Tibial nerve (tissue), 4 donors: ENCODE results near the gene SRRD. TPM values are rescaled to one million over a fixed set of nuclear protein-coding genes. Genes with fewer than 3 reads are reported as not detected.

Experiments
- DNase-seq, 2 donors: peaks; one replicate each; pipeline ENCODE4 v3.0.0-alpha.2; 2019; ENCODE audit warnings: low spot score in 2 of 2
- H3K27ac ChIP-seq, 4 donors: fragments of 200-600 bp; sonication (generic) in 3 of 4; one replicate each; pipeline ENCODE4 v1.5.1; 2017 to 2019; ENCODE audit warnings: mild to moderate bottlenecking in 1 of 4
- H3K27me3 ChIP-seq, 2 donors: fragments of 200-600 bp; sonication (generic) in 1 of 2; one replicate each; pipeline versions ENCODE4 v1.5.1 to v1.6.0; 2017 to 2019
- H3K36me3 ChIP-seq, 3 donors: fragments of 200-600 bp; sonication (generic); one replicate each; pipeline ENCODE4 v1.5.1; 2018 to 2019
- H3K4me1 ChIP-seq, 4 donors: fragments of 200-600 bp; sonication (generic) in 3 of 4; one replicate each; pipeline ENCODE4 v1.5.1; 2017 to 2019
- H3K4me3 ChIP-seq, 4 donors: fragments of 200-600 bp; sonication (generic) in 3 of 4; one replicate each; pipeline ENCODE4 v1.5.1; 2017 to 2019; ENCODE audit warnings: mild to moderate bottlenecking in 1 of 4, moderate library complexity in 1 of 4
- H3K9me3 ChIP-seq, 4 donors: fragments of 200-600 bp; sonication (generic) in 3 of 4; one replicate each; pipeline ENCODE4 v1.5.1; 2017 to 2019
- EP300 ChIP-seq, 2 donors: sonication (generic); formaldehyde crosslinking; IDR thresholded peaks; one replicate each; pipeline ENCODE4 v1.6.1; 2017; ENCODE audit warnings: antibody characterized with exemption in 2 of 2, mild to moderate bottlenecking in 1 of 2
- POLR2A ChIP-seq, 2 donors: fragments of 450-650 bp; IDR thresholded peaks; one replicate each; pipeline ENCODE4 v1.6.1; 2017; ENCODE audit warnings: antibody characterized with exemption in 2 of 2, mild to moderate bottlenecking in 2 of 2, moderate library complexity in 2 of 2
- WGBS, 2 donors: methylation state at CpG; one replicate each; pipeline ENCODE4 v1.1.5; 2018; 5-methylcytosine and 5-hydroxymethylcytosine counted together
- total RNA-seq, 4 donors: library from RNA; depleted of rRNA; stranded (reverse); fragments of >200 nt; gene quantifications; one replicate each; pipeline ENCODE4 v1.1.0, GENCODE V29; 2016
- TF ChIP-seq, protein P1 (sequence below), 5 experiments: fragments of 200-600 bp in 3 of 5; fragments of 450-650 bp in 2 of 5; sonication (generic) in 3 of 5; IDR thresholded peaks; one replicate each; pipeline ENCODE4 v1.5.1; 2016 to 2019; ENCODE audit warnings: antibody characterized with exemption in 5 of 5, mild to moderate bottlenecking in 3 of 5, moderate library complexity in 2 of 5

Gene SRRD
- total RNA-seq, 4 donors from 2014 or later: 9.0 to 17.7 (median 10.4) TPM

DNA sequence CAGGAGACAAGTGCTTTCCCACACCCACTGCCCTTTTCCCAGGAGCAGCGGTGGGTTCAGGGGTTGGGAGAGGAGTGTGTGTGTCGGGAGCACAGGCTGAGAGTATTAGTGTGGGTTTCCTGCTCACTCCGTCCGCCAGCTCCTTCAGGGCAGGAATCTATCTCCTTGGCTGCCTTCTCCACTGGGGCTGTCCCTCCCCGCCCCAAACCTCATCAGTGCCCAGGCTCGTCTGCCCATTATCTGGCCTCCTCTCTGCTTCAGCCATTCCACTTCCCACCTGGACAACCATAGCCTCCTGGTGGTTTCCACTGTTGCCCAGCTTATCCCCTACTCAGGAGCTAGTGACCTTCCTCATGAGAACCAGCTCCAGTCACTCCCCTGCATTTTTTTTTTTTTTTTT is 34.7 kb upstream of the SRRD start:
- Histone ChIP-seq H3K36me3 (peaks cover 3 to 52% (median 10%) of the 10 kb centered on the region in 3 donors), H3K4me1 (no peaks in the 10 kb centered on the region), H3K9me3 (no peaks in the 10 kb centered on the region), H3K27me3 (no peaks in the 10 kb centered on the region), H3K27ac (no peak overlapping the region), H3K4me3 (no peak overlapping the region)
- DNase-seq: no peak
- TF ChIP-seq EP300 (IDR thresholded peaks at IDR 0.05) (no peak), POLR2A (IDR thresholded peaks at IDR 0.05) (no peak)
- TF ChIP-seq, protein P1, sequence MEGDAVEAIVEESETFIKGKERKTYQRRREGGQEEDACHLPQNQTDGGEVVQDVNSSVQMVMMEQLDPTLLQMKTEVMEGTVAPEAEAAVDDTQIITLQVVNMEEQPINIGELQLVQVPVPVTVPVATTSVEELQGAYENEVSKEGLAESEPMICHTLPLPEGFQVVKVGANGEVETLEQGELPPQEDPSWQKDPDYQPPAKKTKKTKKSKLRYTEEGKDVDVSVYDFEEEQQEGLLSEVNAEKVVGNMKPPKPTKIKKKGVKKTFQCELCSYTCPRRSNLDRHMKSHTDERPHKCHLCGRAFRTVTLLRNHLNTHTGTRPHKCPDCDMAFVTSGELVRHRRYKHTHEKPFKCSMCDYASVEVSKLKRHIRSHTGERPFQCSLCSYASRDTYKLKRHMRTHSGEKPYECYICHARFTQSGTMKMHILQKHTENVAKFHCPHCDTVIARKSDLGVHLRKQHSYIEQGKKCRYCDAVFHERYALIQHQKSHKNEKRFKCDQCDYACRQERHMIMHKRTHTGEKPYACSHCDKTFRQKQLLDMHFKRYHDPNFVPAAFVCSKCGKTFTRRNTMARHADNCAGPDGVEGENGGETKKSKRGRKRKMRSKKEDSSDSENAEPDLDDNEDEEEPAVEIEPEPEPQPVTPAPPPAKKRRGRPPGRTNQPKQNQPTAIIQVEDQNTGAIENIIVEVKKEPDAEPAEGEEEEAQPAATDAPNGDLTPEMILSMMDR (IDR thresholded peaks at IDR 0.05): no peak
- 59 to 70% methylated on average over 6 of the region's 6 CpGs for WGBS, 2 donors

DNA sequence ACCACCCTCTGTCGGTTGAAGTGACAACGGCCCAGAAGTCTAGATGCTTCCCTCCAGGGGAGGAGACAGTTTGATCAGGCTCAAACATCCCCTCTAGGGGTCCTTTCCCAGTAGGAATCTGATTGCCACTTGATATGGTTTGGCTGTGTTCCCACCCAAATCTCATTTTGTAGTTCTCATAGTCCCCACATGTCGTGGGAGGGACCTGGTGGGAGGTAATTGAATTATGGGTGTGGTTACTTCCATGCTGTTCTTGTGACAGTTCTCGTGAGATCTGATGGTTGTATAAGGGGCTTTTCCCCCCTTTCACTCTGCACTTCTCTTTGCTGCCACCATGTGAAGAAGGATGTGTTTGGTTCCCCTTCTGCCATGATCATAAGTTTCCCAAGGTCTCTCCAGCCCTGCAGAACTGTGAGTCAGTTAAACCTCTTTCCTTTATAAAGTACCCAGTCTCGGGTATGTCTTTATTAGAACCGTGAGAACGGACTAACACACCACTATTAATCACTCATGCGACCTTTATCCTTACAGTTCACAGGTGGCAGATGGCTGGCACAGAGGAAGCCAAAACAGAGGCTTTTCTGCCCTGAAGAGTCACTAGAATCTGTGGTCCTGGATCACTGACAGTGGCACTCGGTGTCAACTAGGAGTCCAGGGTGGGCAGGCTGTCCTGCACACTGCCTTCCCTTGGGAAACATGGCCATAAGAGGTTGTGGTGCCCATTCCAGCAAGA is 33.1 kb upstream of the SRRD start:
- DNase-seq: no peak
- no peak for TF ChIP-seq POLR2A (IDR thresholded peaks at IDR 0.05)
- TF ChIP-seq EP300 (IDR thresholded peaks at IDR 0.05): no peak
- WGBS, 2 donors: 85 to 87% methylated on average over 9 of the region's 9 CpGs

DNA sequence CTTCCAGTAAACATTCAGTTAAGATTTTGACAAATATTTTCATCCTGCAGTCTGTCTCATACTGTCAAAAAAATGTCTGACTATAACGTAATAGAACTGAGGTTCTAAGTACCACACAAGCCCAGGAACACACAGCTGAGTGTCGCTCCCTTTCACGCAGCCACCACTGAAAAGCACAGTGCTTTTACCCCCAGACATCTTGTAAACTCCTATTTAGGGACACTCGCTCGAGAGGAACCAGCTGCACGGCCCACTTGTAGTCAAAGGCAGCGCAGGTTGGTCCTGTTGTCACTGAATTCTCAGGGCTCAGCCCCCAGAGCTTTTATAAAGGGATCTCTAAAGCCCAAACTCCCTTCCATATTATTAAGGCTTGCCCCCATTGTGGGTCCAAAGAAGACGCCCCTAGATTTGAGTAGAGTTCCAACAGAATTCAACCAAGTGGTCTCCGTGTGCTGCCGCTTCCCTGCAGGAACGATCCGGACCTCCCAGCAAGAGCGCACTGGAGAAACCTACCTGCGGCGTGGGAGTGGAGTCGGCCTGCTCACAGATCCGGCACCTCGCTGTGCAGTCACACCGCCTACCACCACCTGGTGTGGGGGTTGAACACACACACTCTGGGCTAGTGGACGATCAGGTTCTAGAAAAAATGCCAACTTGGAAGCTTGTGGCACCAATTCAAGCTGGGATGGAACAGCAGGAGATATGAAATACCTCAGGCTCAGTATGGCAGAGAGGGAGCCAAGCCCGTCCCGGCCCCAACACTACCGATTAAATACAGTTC is 31.3 kb upstream of the SRRD start:
- Histone ChIP-seq H3K9me3 (no peaks in the 10 kb centered on the region), H3K27ac (no peak overlapping the region), H3K27me3 (no peaks in the 10 kb centered on the region), H3K4me3 (no peak overlapping the region), H3K36me3 (peaks cover 3 to 74% (median 14%) of the 10 kb centered on the region in 3 donors), H3K4me1 (no peaks in the 10 kb centered on the region)
- 92 to 95% methylated on average over 23 of the region's 23 CpGs for WGBS, 2 donors
- no peak for DNase-seq
- no peak for TF ChIP-seq POLR2A (IDR thresholded peaks at IDR 0.05)
- TF ChIP-seq, protein P1 (IDR thresholded peaks at IDR 0.05): no peak
- TF ChIP-seq EP300 (IDR thresholded peaks at IDR 0.05): no peak

More for the DNA sequence above, 33.1 kb upstream of the SRRD start:
- Histone ChIP-seq H3K4me3 (no peak overlapping the region), H3K9me3 (no peaks in the 10 kb centered on the region), H3K4me1 (no peaks in the 10 kb centered on the region), H3K36me3 (peaks cover 3 to 61% (median 10%) of the 10 kb centered on the region in 3 donors), H3K27me3 (no peaks in the 10 kb centered on the region), H3K27ac (no peak overlapping the region)

DNA sequence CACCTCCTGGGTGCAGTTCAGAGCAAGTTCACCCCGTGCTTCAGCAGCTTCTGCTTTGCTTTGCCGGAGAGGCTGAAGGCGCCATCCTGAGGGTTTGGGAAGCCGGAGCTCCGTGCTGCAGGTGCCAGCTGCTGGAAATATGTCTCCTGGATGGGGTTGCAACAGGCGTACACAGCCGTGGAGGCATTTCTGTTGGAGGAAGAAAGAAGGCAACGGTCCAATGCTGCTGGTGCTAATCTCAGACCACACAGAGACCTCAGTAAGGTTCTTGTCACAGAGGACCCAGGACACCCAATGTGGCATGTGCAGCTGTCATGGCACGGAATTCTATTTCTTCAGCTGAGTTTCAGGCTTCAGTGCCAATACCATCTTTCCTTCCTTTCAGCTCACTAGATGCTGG is 30.5 kb upstream of the SRRD start:
- WGBS, 2 donors: 91 to 98% methylated on average over 9 of the region's 9 CpGs
- no peaks in the 10 kb centered on the region for H3K27me3 ChIP-seq
- no peaks in the 10 kb centered on the region for H3K4me1 ChIP-seq
- H3K9me3 ChIP-seq: no peaks in the 10 kb centered on the region
- H3K36me3 ChIP-seq: peaks cover 3 to 82% (median 14%) of the 10 kb centered on the region in 3 donors
- DNase-seq: no peak
- TF ChIP-seq POLR2A (IDR thresholded peaks at IDR 0.05) (no peak), EP300 (IDR thresholded peaks at IDR 0.05) (no peak)
- TF ChIP-seq, protein P1 (IDR thresholded peaks at IDR 0.05): no peak
- H3K4me3 ChIP-seq: no peak overlapping the region
- H3K27ac ChIP-seq: no peak overlapping the region

DNA sequence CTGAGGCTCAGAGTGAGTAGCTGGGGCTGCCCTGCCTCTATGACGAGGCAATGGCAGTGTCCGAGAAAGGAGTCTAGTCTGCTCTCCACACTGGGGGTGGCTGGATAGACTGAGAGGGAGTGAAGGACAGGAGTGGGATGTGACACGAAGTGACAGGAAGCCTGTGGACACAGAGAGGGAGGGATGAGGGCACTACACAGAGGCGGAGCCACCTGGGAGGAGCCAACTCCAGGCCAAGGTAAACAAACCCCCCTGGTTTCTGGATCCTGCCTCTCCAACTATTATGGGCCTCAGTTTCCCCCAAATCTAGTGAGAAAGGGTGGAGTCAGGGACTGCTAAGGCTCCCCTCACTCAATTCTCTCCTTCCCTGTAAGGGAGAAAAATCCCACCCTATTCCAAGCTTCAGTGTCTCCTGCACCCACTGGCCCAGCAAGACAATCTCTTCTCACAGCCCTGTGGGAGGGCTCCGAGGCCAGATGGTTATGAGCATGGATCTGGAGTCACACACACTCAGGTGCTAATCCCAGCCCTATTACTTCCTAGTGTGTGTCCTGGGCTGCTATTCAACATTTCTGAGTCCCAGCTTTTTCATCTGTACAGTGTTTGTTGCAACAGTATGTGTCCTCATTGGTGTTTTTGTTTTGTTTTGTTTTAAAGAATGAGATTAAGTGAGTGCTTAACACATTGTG is 29.7 kb upstream of the SRRD start:
- TF ChIP-seq POLR2A (IDR thresholded peaks at IDR 0.05): no peak
- TF ChIP-seq EP300 (IDR thresholded peaks at IDR 0.05): no peak
- TF ChIP-seq, protein P1 (IDR thresholded peaks at IDR 0.05): no peak
- peaks cover 3 to 89% (median 14%) of the 10 kb centered on the region in 3 donors for H3K36me3 ChIP-seq
- no peaks in the 10 kb centered on the region for H3K9me3 ChIP-seq
- DNase-seq: no peak
- H3K27ac ChIP-seq: no peak overlapping the region
- no peak overlapping the region for H3K4me3 ChIP-seq
- no peaks in the 10 kb centered on the region for H3K27me3 ChIP-seq
- WGBS, 2 donors: 86 to 88% methylated on average over 5 of the region's 5 CpGs
- H3K4me1 ChIP-seq: no peaks in the 10 kb centered on the region
